Muscle layer of colon (tissue), 2 donors: ENCODE data around the gene EYS.

Experiments
- H3K27ac ChIP-seq: one replicate; pipeline ENCODE4 v1.7.0; 2013; ENCODE audit warnings: low read depth, mild to moderate bottlenecking, low read length, moderate library complexity
- H3K27me3 ChIP-seq, 2 donors: one replicate each; pipeline ENCODE4 v1.7.0; 2013; ENCODE audit warnings: low read length in 2 of 2, mild to moderate bottlenecking in 2 of 2; ENCODE audit not compliant: insufficient read depth in 2 of 2, control insufficient read depth in 1 of 2
- H3K36me3 ChIP-seq: one replicate; pipeline ENCODE4 v1.7.0; 2013; ENCODE audit warnings: mild to moderate bottlenecking, low read length; ENCODE audit not compliant: insufficient read depth
- H3K4me1 ChIP-seq: one replicate; pipeline ENCODE4 v1.7.0; 2013; ENCODE audit warnings: mild to moderate bottlenecking, low read length; ENCODE audit not compliant: insufficient read depth
- H3K4me3 ChIP-seq, 2 donors: one replicate each; pipeline ENCODE4 v1.7.0; 2013; ENCODE audit warnings: low read length in 2 of 2, low read depth in 1 of 2, mild to moderate bottlenecking in 1 of 2, moderate library complexity in 1 of 2
- H3K9ac ChIP-seq: one replicate; pipeline ENCODE4 v1.7.0; 2013; ENCODE audit warnings: low read length
- H3K9me3 ChIP-seq: one replicate; pipeline ENCODE4 v1.7.0; 2013; ENCODE audit warnings: mild to moderate bottlenecking, low read length
- donor health status: abdominal sarcoma.
- donor health status: Adenocarcinoma of cecum.

EYS gene

DNA sequence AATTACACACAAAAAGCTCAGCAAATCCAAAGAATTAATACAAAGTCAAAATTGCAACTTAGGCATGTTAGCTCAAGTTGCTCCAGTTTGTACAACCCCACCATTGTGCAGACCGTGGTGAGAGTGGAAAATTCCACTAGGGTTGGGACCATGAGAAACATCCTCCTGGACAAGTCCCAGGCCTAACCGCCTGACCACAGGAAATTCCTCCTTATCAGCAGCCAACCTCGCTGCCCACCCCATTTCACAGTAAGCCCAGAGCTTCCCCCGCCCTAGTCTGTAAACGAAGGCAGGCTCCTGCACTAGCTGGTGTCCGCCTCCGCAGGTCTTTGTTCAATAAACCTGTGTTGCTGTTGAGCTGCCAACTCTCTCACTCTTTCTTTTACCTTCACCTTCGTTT lies 1023.3 kb downstream of the EYS start:
- Histone ChIP-seq H3K4me3 (no peak overlapping the region), H3K27ac (no peak overlapping the region), H3K9ac (no peak overlapping the region), H3K36me3 (no peaks in the 10 kb centered on the region), H3K27me3 (no peaks in the 10 kb centered on the region), H3K9me3 (no peaks in the 10 kb centered on the region), H3K4me1 (no peaks in the 10 kb centered on the region)

DNA sequence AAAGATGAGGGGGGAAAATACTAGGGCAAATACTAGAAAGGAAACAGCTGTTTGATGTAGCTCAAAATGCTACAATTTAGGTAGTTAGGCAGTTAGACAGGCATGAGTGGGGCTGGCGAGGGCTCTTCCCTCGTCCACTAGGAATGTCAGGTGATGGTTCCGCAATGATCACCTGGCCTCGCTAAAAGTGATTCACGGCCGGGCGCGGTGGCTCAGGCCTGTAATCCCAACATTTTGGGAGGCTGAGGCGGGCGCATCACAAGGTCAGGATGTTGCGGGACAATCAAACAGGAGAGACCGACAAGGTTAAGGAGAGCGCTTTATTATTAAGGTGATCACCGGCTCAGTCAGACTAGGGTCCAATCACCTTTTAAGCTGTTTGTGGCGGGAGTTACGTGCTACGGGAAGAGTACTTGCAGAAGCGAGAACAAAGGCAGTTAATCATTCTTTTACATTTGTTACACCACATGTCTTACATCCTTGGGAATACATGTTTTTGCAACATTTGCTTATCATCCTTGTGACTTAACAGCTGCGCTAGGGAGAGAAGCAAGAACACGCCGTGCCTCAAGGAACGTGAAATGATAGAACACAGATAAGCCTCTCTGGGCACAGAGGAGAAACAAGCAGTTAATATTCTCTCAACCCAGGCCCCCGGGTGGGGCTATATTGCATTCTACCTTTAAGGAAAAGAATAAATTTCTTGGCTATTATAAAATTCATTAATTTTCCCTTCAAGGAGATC lies 1025.4 kb downstream of the EYS start:
- no peaks in the 10 kb centered on the region for H3K9me3 ChIP-seq
- no peak overlapping the region for H3K9ac ChIP-seq
- no peaks in the 10 kb centered on the region for H3K27me3 ChIP-seq
- H3K4me1 ChIP-seq: no peaks in the 10 kb centered on the region
- H3K4me3 ChIP-seq: no peak overlapping the region
- H3K27ac ChIP-seq: no peak overlapping the region
- no peaks in the 10 kb centered on the region for H3K36me3 ChIP-seq

DNA sequence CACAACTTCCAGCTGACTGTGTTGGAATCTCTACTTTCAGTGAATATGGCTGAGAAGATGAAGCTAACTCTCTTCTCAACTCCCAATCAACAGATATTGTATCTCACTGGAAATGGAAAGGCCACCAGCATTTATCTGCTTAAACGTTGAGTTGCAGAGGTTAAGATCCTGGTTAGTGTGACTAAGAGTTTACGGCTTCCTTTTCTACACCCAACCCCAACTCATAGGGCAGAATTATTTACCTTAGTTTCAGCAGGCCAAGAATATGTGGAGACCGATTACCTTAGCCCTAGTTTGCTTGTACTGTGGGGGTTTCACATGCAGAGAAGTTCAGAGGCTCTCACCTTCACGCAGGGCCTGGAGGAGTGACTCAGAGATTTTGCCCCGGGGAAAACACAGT lies 1026.6 kb downstream of the EYS start:
- no peaks in the 10 kb centered on the region for H3K36me3 ChIP-seq
- H3K9ac ChIP-seq: no peak overlapping the region
- no peak overlapping the region for H3K27ac ChIP-seq
- H3K4me3 ChIP-seq: no peak overlapping the region
- H3K9me3 ChIP-seq: no peaks in the 10 kb centered on the region
- H3K4me1 ChIP-seq: no peaks in the 10 kb centered on the region
- H3K27me3 ChIP-seq: no peaks in the 10 kb centered on the region

DNA sequence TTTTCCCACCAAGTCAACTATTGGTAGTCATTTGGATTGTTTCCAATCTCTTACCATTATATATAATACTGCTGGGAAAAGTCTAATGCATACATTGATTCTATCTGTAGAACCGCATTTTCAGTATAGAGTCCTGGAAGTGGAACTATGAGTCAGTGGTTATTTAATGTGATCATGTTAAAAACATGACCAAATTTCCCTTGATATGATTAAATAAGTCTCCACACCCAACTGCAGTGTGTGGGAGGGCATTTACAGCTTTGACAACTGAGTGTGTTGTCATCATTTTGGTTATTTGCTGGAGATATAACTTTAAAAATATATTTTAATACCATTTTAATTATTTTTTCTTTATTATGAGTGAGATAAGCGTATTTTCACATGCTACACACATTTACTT lies 1027.6 kb downstream of the EYS start:
- H3K9ac ChIP-seq: no peak overlapping the region
- H3K27me3 ChIP-seq: no peaks in the 10 kb centered on the region
- H3K27ac ChIP-seq: no peak overlapping the region
- H3K4me3 ChIP-seq: no peak overlapping the region
- H3K36me3 ChIP-seq: no peaks in the 10 kb centered on the region
- H3K4me1 ChIP-seq: no peaks in the 10 kb centered on the region
- H3K9me3 ChIP-seq: no peaks in the 10 kb centered on the region

DNA sequence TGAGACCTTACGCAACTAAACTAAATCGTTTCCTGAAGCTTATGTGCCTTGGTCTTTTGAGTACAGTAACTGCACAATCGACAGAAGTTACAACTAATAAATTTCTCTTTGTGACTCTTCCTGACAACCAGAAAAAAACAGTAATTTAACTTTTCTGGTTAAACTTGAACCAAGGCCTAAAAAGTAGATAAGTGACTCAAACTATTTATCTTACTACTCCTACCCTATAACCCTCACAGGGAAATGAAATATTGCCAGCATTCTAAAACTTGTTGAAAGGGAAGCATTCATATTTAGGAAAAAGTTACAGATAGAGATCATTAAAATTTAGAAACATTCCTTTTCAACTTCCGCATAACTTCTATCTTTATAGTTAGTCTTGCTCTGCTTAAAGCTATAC lies 1034.4 kb downstream of the EYS start:
- H3K4me1 ChIP-seq: no peaks in the 10 kb centered on the region
- no peak overlapping the region for H3K27ac ChIP-seq
- no peak overlapping the region for H3K4me3 ChIP-seq
- no peaks in the 10 kb centered on the region for H3K36me3 ChIP-seq
- no peak overlapping the region for H3K9ac ChIP-seq
- no peaks in the 10 kb centered on the region for H3K9me3 ChIP-seq
- no peaks in the 10 kb centered on the region for H3K27me3 ChIP-seq

DNA sequence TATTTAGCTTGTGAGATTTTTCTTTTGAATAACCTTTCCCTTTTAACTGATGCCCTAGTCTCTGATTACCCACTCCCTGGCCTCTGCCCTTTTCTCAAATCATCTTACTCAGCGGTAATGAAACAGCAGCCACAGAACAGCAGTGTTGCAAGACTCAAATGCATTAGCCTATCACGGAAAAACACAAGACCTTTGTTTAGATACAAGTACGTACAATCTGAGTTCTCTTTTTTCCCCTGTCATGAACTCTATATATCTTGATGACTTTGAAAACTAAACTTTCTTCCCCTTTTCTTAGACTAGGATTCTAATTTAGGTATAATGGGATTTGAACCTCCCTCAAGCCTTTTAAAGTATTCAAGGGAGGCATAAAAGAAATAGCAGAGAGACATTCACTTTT lies 1034.9 kb downstream of the EYS start:
- Histone ChIP-seq H3K27me3 (no peaks in the 10 kb centered on the region), H3K27ac (no peak overlapping the region), H3K9ac (no peak overlapping the region), H3K4me1 (no peaks in the 10 kb centered on the region), H3K4me3 (no peak overlapping the region), H3K9me3 (no peaks in the 10 kb centered on the region), H3K36me3 (no peaks in the 10 kb centered on the region)

DNA sequence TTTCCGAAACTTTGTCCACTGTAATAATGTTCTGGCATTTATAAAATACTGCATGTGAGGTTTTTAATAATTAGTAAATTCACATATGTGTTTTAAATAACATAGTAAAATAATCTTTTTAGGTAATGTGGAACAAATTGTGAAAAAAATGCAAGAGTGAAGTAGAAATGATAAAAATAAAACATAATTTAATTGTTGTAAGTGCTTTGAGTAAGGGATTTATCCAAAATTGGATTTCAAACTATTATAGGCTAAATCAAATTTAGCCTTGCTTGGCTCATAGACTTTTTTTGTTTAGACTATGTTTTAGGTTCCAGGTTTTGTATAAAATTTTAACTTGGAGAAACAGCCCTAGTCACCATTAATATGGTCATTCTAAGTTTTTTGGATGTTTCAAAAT lies 1041.9 kb downstream of the EYS start:
- H3K36me3 ChIP-seq: no peaks in the 10 kb centered on the region

DNA sequence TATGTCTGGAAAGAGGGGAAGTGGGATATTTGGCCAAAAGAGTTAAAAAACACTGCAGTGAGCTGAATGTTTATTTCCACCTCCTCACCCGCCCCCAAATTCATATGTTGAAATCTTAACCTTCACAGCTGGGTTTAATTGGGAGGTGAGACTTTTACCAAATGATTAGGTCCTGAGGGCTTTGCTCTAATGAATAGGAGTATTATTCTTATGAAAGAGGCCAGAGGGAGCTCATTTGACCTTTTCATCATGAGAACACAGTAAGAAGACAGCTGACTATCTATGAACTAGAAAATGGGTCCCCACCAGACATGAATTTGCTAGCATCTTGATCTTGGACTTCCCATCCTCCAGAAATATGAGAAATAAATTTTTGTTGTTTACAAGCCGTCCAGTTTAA lies 1042.5 kb downstream of the EYS start:
- H3K4me1 ChIP-seq: no peaks in the 10 kb centered on the region
- no peak overlapping the region for H3K9ac ChIP-seq
- no peaks in the 10 kb centered on the region for H3K36me3 ChIP-seq
- H3K27ac ChIP-seq: no peak overlapping the region
- no peak overlapping the region for H3K4me3 ChIP-seq
- no peaks in the 10 kb centered on the region for H3K27me3 ChIP-seq
- no peaks in the 10 kb centered on the region for H3K9me3 ChIP-seq

More for the DNA sequence above, 1041.9 kb downstream of the EYS start:
- H3K4me3 ChIP-seq: no peak overlapping the region
- no peaks in the 10 kb centered on the region for H3K9me3 ChIP-seq
- no peaks in the 10 kb centered on the region for H3K27me3 ChIP-seq
- H3K9ac ChIP-seq: no peak overlapping the region
- H3K4me1 ChIP-seq: no peaks in the 10 kb centered on the region
- no peak overlapping the region for H3K27ac ChIP-seq

DNA sequence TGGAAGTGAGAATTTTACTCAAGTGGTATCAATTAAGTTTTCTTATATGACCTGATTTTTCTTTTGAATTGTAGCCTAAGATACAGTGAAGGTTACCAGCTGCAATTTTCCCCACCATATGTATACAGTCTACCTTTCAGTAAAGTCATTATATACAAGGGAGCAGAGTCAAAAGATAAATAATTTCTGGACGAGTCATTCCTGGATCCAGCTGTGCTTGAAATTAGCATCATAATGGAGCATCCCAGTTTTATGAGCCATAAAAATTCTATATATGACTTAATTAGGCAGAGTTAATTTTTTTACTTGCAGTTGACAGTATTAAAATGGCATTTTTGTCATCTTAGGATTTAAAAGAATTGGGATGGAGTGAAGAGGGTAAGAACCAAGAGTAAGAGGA lies 1063.0 kb downstream of the EYS start:
- H3K27ac ChIP-seq: no peak overlapping the region
- no peak overlapping the region for H3K9ac ChIP-seq
- no peaks in the 10 kb centered on the region for H3K36me3 ChIP-seq
- H3K27me3 ChIP-seq: no peaks in the 10 kb centered on the region
- H3K4me1 ChIP-seq: no peaks in the 10 kb centered on the region
- H3K9me3 ChIP-seq: no peaks in the 10 kb centered on the region
- H3K4me3 ChIP-seq: no peak overlapping the region

DNA sequence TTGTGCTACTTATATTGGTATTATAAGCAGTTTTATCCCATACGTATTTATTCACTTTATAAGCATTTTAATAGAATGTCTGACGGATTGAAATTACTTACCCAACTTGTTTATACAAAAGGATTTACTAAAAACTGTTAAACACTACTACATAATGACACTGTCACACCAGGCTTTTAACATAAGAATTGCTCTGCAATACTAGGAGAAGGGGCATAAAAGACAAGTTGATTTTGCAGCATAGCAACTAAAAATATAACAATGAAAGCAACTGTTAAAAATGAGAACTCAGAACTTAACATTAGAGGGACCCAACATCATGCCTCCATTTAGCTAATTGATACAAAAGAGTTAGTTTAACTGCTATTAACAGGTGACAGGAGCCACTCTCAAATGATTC lies 1076.1 kb downstream of the EYS start:
- Histone ChIP-seq H3K9ac (no peak overlapping the region), H3K36me3 (no peaks in the 10 kb centered on the region), H3K4me1 (no peaks in the 10 kb centered on the region), H3K9me3 (no peaks in the 10 kb centered on the region), H3K27me3 (no peaks in the 10 kb centered on the region), H3K27ac (no peak overlapping the region), H3K4me3 (no peak overlapping the region)

DNA sequence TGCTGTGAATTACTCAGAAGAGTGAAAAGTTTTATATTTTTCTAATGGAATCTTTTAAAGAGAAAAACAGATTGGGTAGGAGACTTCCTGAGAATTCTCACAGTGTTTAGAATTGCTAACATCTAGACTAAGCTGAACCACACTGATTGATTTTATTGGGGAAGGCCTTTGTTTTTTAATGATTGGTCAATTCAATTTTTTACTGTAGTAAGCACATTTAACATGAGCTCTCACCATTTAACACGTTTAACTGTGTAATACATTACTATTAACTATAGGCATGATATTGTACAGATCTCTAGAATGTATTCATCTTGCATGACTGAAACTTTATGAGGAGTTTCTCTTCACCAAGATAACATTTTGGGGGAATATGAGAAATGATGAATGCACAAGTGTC lies 1084.1 kb downstream of the EYS start:
- no peaks in the 10 kb centered on the region for H3K36me3 ChIP-seq
- H3K27me3 ChIP-seq: no peaks in the 10 kb centered on the region
- no peaks in the 10 kb centered on the region for H3K9me3 ChIP-seq

DNA sequence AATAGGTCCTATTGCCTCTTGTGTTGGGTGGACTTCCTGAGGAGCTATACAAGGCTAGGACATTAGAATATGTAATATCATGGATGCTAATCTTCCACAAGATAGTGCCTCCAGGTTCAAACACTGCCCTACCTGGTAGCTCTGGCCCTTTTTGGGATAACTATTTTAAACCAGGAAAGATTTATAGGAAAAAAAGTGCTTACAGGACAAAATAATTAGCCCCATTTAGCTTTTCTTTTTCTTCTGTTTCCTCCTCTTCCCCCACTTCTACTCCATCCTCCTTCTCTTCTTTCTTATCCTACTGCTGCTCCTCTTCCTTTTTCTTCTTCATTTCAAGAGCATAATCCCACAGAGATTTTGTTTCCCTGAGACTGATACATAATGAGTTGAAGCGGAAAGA lies 1104.0 kb downstream of the EYS start:
- no peak overlapping the region for H3K4me3 ChIP-seq
- H3K27ac ChIP-seq: no peak overlapping the region
- no peaks in the 10 kb centered on the region for H3K27me3 ChIP-seq
- no peaks in the 10 kb centered on the region for H3K36me3 ChIP-seq
- no peaks in the 10 kb centered on the region for H3K9me3 ChIP-seq
- no peaks in the 10 kb centered on the region for H3K4me1 ChIP-seq
- no peak overlapping the region for H3K9ac ChIP-seq

More for the DNA sequence above, 1084.1 kb downstream of the EYS start:
- Histone ChIP-seq H3K9ac (no peak overlapping the region), H3K4me1 (no peaks in the 10 kb centered on the region), H3K4me3 (no peak overlapping the region), H3K27ac (no peak overlapping the region)
